CD4-positive, alpha-beta memory T cell (primary cell): ENCODE results near the gene ZNF428. TPM values are rescaled to one million over a fixed set of nuclear protein-coding genes. Genes with fewer than 3 reads are reported as not detected.

ENCODE experiments used
- CTCF ChIA-PET: fragments of 350-600 bp; sonication (Branson Sonifier 250); formaldehyde crosslinking; loops from one replicate; lab custom pipeline; 2021; ENCODE audit warnings: inconsistent platforms; ENCODE audit not compliant: partially characterized antibody; lab: Charles Lee
- POLR2A ChIA-PET: fragments of 350-600 bp; sonication (Branson Sonifier 250); formaldehyde crosslinking; loops from one replicate; lab custom pipeline; 2021; ENCODE audit not compliant: partially characterized antibody; lab: Charles Lee
- DNase-seq, 5 donors: peaks; one replicate each; pipeline versions ENCODE4 v3.0.0 to v3.0.0-alpha.2; 2020 to 2022; ENCODE audit warnings: mixed read lengths in 1 of 5
- H3K27ac ChIP-seq: one replicate; pipeline ENCODE4 v1.7.0; 2013; ENCODE audit warnings: low read depth, low read length
- H3K27me3 ChIP-seq: 2 replicates; pipeline ENCODE4 v1.7.0; 2013; ENCODE audit warnings: mild to moderate bottlenecking, low read length, moderate library complexity; ENCODE audit not compliant: insufficient read depth
- H3K36me3 ChIP-seq: 2 replicates; pipeline ENCODE4 v1.7.0; 2013; ENCODE audit warnings: mild to moderate bottlenecking, low read length, moderate library complexity; ENCODE audit not compliant: insufficient read depth
- H3K4me1 ChIP-seq: 2 replicates; pipeline ENCODE4 v1.7.0; 2013; ENCODE audit warnings: mild to moderate bottlenecking, low read length, moderate library complexity; ENCODE audit not compliant: insufficient read depth
- H3K4me3 ChIP-seq, 2 donors: one replicate each; pipeline ENCODE4 v1.7.0; 2013; ENCODE audit warnings: low read length in 2 of 2, mild to moderate bottlenecking in 1 of 2
- H3K9me3 ChIP-seq, 2 donors: one replicate each; pipeline ENCODE4 v1.7.0; 2013; ENCODE audit warnings: low read length in 2 of 2, control low read depth in 1 of 2; ENCODE audit not compliant: control insufficient read depth in 1 of 2
- H3K27ac Mint-ChIP-seq, 7 donors: one replicate each; pipeline ENCODE4 v1.8.0; 2020 to 2021; ENCODE audit warnings: mixed read lengths in 7 of 7, mild to moderate bottlenecking in 6 of 7, inconsistent platforms in 3 of 7, moderate library complexity in 3 of 7
- H3K27me3 Mint-ChIP-seq, 2 donors: one replicate each; pipeline ENCODE4 v1.8.0; 2020 to 2021; ENCODE audit warnings: mixed read lengths in 2 of 2
- H3K36me3 Mint-ChIP-seq, 2 donors: one replicate each; pipeline ENCODE4 v1.8.0; 2020 to 2021; ENCODE audit warnings: mixed read lengths in 2 of 2, inconsistent platforms in 1 of 2, mild to moderate bottlenecking in 1 of 2
- H3K4me1 Mint-ChIP-seq, 4 donors: one replicate each; pipeline ENCODE4 v1.8.0; 2020 to 2021; ENCODE audit warnings: mixed read lengths in 4 of 4, mild to moderate bottlenecking in 1 of 4
- H3K4me3 Mint-ChIP-seq, 8 donors: one replicate each; pipeline ENCODE4 v1.8.0; 2020 to 2021; ENCODE audit warnings: mixed read lengths in 8 of 8, mild to moderate bottlenecking in 7 of 8, moderate library complexity in 6 of 8, inconsistent platforms in 3 of 8
- H3K9me3 Mint-ChIP-seq, 8 donors: one replicate each; pipeline ENCODE4 v1.8.0; 2020 to 2021; ENCODE audit warnings: mixed read lengths in 8 of 8, mild to moderate bottlenecking in 5 of 8, inconsistent platforms in 3 of 8, moderate library complexity in 1 of 8
- intact Hi-C: fragments of 100-400 bp; cut with micrococcal nuclease; formaldehyde crosslinking; loops from one replicate; pipeline ENCODE4 v1.15.1; 2023
- polyA plus RNA-seq, 2 donors: library from polyadenylated mRNA; unstranded; fragments of 300-500 nt; fragmentation: Illumina TruSeq; gene quantifications; one replicate each; pipeline ENCODE4 v1.2.3, GENCODE V29; 2021
- total RNA-seq, 2 experiments: library from RNA; stranded (reverse); gene quantifications; one replicate each; pipeline ENCODE4 v1.2.3, GENCODE V29; 2021

Gene ZNF428
- total and polyA plus RNA-seq, 4 experiments from 2014 or later = 13.9 to 28.2 (median 23.8) TPM

- peaks cover 17 to 33% (median 27%) of the 10 kb centered on the region in 4 donors for H3K4me1 Mint-ChIP-seq
- no peak for DNase-seq
- Histone ChIP-seq H3K36me3 (no peaks in the 10 kb centered on the region), H3K27me3 (no peaks in the 10 kb centered on the region), H3K27ac (no peak overlapping the region), H3K9me3 (no peaks in the 10 kb centered on the region), H3K4me3 (no peak overlapping the region), H3K4me1 (peaks cover 28% of the 10 kb centered on the region)
- ChIA-PET POLR2A (no interaction called here), CTCF (interaction anchor here (0.7 kb wide), 1 partner anchor 107 kb away, joined by 4 read pairs; no protein-coding TSS in a partner anchor)
- H3K4me3 Mint-ChIP-seq = no peak overlapping the region
- intact Hi-C loops = no loop called here
- peaks cover 29 to 53% of the 10 kb centered on the region in 2 donors for H3K36me3 Mint-ChIP-seq
- H3K27me3 Mint-ChIP-seq = no peaks in the 10 kb centered on the region
- peaks cover 0 to 13% (median 8%) of the 10 kb centered on the region in 8 donors for H3K9me3 Mint-ChIP-seq
- peak overlapping the region in 6 of 7 donors; percentile 37 to 86 (median 78) for H3K27ac Mint-ChIP-seq
Measured at GRCh38 chr19:43662487-43662886, 43.1 kb upstream of the ZNF428 start.

- H3K9me3 Mint-ChIP-seq = peaks cover 0 to 17% (median 8%) of the 10 kb centered on the region in 8 donors
- POLR2A ChIA-PET = no interaction called here
- H3K27ac Mint-ChIP-seq = peak overlapping the region in 1 of 7 donors; percentile 68
Measured at GRCh38 chr19:43660971-43661360, 41.5 kb upstream of the ZNF428 start.

GRCh38 chr19:43660301-43660970, 41.0 kb upstream of the ZNF428 start:
- Histone ChIP-seq H3K36me3 (no peaks in the 10 kb centered on the region), H3K27ac (no peak overlapping the region), H3K4me3 (no peak overlapping the region), H3K9me3 (no peaks in the 10 kb centered on the region), H3K27me3 (no peaks in the 10 kb centered on the region), H3K4me1 (peaks cover 25% of the 10 kb centered on the region)
- H3K27ac Mint-ChIP-seq = no peak overlapping the region
- POLR2A ChIA-PET = interaction anchor here (0.6 kb wide), 1 partner anchor 34 kb away, joined by 3 read pairs; no protein-coding TSS in a partner anchor
- H3K27me3 Mint-ChIP-seq = no peaks in the 10 kb centered on the region
- H3K4me1 Mint-ChIP-seq = peaks cover 14 to 27% (median 22%) of the 10 kb centered on the region in 4 donors
- DNase-seq = no peak
- intact Hi-C loops = no loop called here
- H3K9me3 Mint-ChIP-seq = peaks cover 0 to 17% (median 9%) of the 10 kb centered on the region in 8 donors
- no peak overlapping the region for H3K4me3 Mint-ChIP-seq
- CTCF ChIA-PET = interaction anchor here (1.1 kb wide), 1 partner anchor 105 kb away, joined by 4 read pairs; no protein-coding TSS in a partner anchor
- peaks cover 40 to 71% of the 10 kb centered on the region in 2 donors for H3K36me3 Mint-ChIP-seq

More at GRCh38 chr19:43660971-43661360, 41.5 kb upstream of the ZNF428 start:
- peaks cover 25% of the 10 kb centered on the region for H3K4me1 ChIP-seq
- no peak overlapping the region for H3K4me3 ChIP-seq
- Mint-ChIP-seq H3K27me3 (no peaks in the 10 kb centered on the region), H3K36me3 (peaks cover 35 to 67% of the 10 kb centered on the region in 2 donors), H3K4me1 (peaks cover 14 to 27% (median 22%) of the 10 kb centered on the region in 4 donors), H3K4me3 (no peak overlapping the region)
- H3K9me3 ChIP-seq = no peaks in the 10 kb centered on the region
- CTCF ChIA-PET = interaction anchor here (1.1 kb wide), 1 partner anchor 106 kb away, joined by 4 read pairs; no protein-coding TSS in a partner anchor
- no peak for DNase-seq
- H3K36me3 ChIP-seq = no peaks in the 10 kb centered on the region
- H3K27ac ChIP-seq = no peak overlapping the region
- no peaks in the 10 kb centered on the region for H3K27me3 ChIP-seq
- intact Hi-C loops = no loop called here

DNA sequence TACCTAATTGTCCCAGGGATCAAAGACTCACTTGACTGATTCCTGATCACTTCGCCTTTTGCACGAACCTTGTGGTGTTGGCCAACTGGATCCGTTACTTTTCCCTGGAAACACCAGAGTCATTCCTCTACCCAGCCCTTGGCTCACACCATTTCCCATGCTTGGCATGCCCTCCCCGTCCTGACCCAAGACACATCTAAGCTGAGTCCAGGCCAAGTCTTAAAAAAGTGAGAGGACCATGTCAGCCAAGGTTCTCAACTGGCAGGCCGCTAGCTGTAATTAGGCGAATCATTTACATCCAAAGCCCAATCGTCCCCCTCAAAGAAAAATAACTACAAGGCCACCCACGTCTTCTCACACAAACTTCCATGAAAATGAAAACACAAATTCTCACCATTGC, 39.1 kb upstream of the ZNF428 start:
- Histone ChIP-seq H3K4me3 (no peak overlapping the region), H3K27me3 (no peaks in the 10 kb centered on the region), H3K36me3 (peaks cover 3% of the 10 kb centered on the region), H3K27ac (no peak overlapping the region), H3K9me3 (no peaks in the 10 kb centered on the region), H3K4me1 (peaks cover 6% of the 10 kb centered on the region)
- Mint-ChIP-seq H3K4me1 (peaks cover 0 to 8% (median 7%) of the 10 kb centered on the region in 4 donors), H3K36me3 (peaks cover 45 to 66% of the 10 kb centered on the region in 2 donors), H3K9me3 (peaks cover 0 to 17% (median 9%) of the 10 kb centered on the region in 8 donors), H3K27ac (peak overlapping the region in 2 of 7 donors; percentile 4 to 69), H3K4me3 (no peak overlapping the region), H3K27me3 (no peaks in the 10 kb centered on the region)
- DNase-seq = no peak
- ChIA-PET POLR2A (no interaction called here), CTCF (interaction anchor here (0.6 to 1.4 kb wide), 2 partner anchors 10 to 55 kb away, joined by 3 to 6 read pairs; no protein-coding TSS in a partner anchor)
- intact Hi-C loops = no loop called here

DNA sequence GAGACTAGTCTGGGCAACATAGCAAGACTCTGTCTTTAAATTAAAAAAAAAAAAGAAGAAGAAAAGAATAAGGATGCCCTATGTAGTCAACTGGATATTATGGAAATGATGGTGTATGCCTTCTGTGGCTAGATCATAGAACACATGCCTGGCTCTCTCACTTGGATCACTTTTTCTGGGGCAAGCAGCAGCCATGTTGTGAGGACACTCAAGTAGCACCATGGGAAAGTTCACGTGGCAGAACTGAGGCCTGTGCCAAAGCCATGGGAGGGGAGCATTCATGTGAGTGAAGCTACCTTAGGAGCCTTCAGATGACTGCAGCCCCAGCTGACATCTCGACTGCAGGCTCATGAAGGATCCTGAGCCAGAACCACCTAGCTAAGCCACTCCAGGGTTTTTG, 38.6 kb upstream of the ZNF428 start:
- intact Hi-C loops = no loop called here
- no peak overlapping the region for H3K27ac Mint-ChIP-seq
- Histone ChIP-seq H3K27me3 (no peaks in the 10 kb centered on the region), H3K4me3 (no peak overlapping the region), H3K36me3 (peaks cover 3% of the 10 kb centered on the region), H3K9me3 (no peaks in the 10 kb centered on the region), H3K4me1 (peaks cover 2% of the 10 kb centered on the region), H3K27ac (no peak overlapping the region)
- peaks cover 0 to 6% (median 3%) of the 10 kb centered on the region in 4 donors for H3K4me1 Mint-ChIP-seq
- POLR2A ChIA-PET = no interaction called here
- H3K4me3 Mint-ChIP-seq = no peak overlapping the region
- DNase-seq = no peak
- peaks cover 0 to 17% (median 9%) of the 10 kb centered on the region in 8 donors for H3K9me3 Mint-ChIP-seq
- CTCF ChIA-PET = no interaction called here
- no peaks in the 10 kb centered on the region for H3K27me3 Mint-ChIP-seq
- peaks cover 49 to 68% of the 10 kb centered on the region in 2 donors for H3K36me3 Mint-ChIP-seq

DNA sequence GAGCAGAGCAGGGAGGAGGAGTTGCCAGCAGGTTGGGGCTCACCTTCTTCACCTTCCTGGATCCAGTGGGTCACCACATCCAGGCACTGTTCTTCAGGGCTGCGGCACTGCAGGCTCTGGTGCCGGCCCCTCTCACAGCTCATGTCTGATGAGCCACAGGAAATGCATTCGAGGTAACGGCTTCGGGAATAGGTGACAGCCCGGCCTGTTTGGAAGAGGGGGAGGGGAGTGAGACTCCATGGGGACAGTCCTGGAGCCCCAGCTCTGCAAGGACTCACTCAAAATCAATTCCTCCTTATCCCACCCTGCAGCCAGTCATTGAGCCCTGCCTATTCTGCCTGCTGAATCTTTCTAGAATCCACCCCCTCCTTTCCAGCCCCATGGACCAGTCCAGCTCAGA, 37.0 kb upstream of the ZNF428 start:
- no peaks in the 10 kb centered on the region for H3K27me3 ChIP-seq
- Mint-ChIP-seq H3K4me1 (no peaks in the 10 kb centered on the region), H3K36me3 (peaks cover 58 to 62% of the 10 kb centered on the region in 2 donors), H3K27me3 (no peaks in the 10 kb centered on the region), H3K27ac (no peak overlapping the region), H3K4me3 (no peak overlapping the region), H3K9me3 (peaks cover 0 to 17% (median 9%) of the 10 kb centered on the region in 8 donors)
- ChIA-PET POLR2A (no interaction called here), CTCF (interaction anchor here (1.1 kb wide), 1 partner anchor 12 kb away, joined by 4 read pairs; no protein-coding TSS in a partner anchor)
- H3K9me3 ChIP-seq = no peaks in the 10 kb centered on the region
- no peaks in the 10 kb centered on the region for H3K4me1 ChIP-seq
- H3K27ac ChIP-seq = no peak overlapping the region
- H3K4me3 ChIP-seq = no peak overlapping the region
- DNase-seq = no peak
- intact Hi-C loops = no loop called here
- peaks cover 3% of the 10 kb centered on the region for H3K36me3 ChIP-seq

- intact Hi-C loops = no loop called here
Measured at GRCh38 chr19:43652546-43652874, 33.1 kb upstream of the ZNF428 start.

More at GRCh38 chr19:43652546-43652874, 33.1 kb upstream of the ZNF428 start:
- CTCF ChIA-PET = interaction anchor here (1.0 to 1.4 kb wide), 4 partner anchors 26 to 97 kb away, joined by 3 to 5 read pairs (median 3); no protein-coding TSS in a partner anchor
- Histone ChIP-seq H3K4me1 (no peaks in the 10 kb centered on the region), H3K36me3 (peaks cover 3% of the 10 kb centered on the region), H3K27ac (no peak overlapping the region), H3K4me3 (no peak overlapping the region), H3K9me3 (no peaks in the 10 kb centered on the region), H3K27me3 (no peaks in the 10 kb centered on the region)
- no peak overlapping the region for H3K4me3 Mint-ChIP-seq
- no peak for DNase-seq
- H3K36me3 Mint-ChIP-seq = peaks cover 41 to 48% of the 10 kb centered on the region in 2 donors
- no peaks in the 10 kb centered on the region for H3K4me1 Mint-ChIP-seq
- no peaks in the 10 kb centered on the region for H3K27me3 Mint-ChIP-seq
- POLR2A ChIA-PET = no interaction called here
- no peak overlapping the region for H3K27ac Mint-ChIP-seq
- H3K9me3 Mint-ChIP-seq = peaks cover 0 to 6% (median 0%) of the 10 kb centered on the region in 8 donors
